Activated T-cell treated with anti-CD3 and anti-CD28 coated beads for 4 hours (primary cell): ENCODE results near the gene ZNF630.
A peak's percentile ranks its signal among the peaks of the same experiment; 100 is the strongest.
"Not testable (repeated sequence)": the region's sequence is repeated elsewhere in the genome, so short reads cannot be mapped to it uniquely, and the experiment has no call there.

Experiments used
- DNase-seq: peaks from one replicate; pipeline ENCODE4 v3.0.0-alpha.2; 2020

The ZNF630 gene

DNA sequence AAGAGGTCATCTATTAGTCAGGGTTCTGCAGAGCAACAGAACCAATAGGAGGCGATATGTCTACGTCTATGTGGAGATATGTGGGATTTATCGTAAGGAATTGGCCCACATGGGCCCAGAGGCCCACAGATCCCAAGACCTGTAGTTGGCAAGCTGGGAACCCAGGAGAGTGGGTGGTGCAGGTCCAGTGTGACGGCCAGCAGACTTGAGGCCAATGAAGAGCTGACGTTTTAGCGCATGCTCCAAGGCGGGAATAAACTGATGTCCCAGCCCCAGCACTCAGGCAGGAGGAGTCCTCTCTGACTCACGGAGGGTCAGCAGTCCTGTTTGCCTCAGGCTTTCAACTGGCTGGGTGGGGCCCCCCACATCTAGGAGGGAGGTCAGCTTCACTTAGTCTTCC lies 43.3 kb downstream of the ZNF630 start:
- no peak for DNase-seq

DNA sequence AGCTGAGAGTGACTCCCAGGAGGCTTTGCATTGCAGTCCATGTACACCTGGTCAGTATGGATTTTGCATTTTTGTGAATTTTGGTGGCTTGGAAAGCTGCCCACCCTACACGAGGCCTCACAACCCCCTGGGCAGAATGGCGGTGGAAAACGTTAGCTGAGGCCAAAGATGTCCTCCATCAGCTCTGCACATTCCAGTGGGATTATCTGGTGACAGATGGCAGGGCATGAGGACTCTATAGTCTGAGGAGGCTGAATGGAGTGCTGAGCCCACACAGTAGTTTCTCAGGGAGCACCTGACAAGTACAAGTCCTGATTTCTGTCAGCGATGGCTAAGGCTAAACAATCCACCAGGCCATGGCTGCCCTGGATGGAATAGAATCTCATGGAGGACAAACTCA lies 43.9 kb downstream of the ZNF630 start:
- DNase-seq: not testable (repeated sequence)

DNA sequence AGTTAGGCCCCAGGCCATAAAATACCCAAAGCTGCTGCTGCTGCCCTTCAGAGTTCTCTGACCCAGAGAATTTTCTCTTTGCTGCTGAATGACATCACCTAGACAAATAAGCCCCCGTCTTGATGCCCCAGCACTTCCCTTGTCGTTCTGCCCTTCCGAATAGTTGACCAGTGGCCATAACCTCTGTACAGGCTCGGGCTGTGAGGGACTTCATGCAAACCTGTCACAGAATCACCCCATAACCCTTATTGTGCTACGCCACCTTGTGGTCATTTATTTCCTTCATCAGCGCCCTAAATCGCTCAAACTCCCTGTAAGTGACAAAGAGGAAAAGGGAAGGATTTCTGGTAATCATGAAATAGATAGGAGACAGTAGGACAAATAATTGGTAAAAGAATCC lies 45.9 kb downstream of the ZNF630 start:
- DNase-seq: peak; percentile 19

DNA sequence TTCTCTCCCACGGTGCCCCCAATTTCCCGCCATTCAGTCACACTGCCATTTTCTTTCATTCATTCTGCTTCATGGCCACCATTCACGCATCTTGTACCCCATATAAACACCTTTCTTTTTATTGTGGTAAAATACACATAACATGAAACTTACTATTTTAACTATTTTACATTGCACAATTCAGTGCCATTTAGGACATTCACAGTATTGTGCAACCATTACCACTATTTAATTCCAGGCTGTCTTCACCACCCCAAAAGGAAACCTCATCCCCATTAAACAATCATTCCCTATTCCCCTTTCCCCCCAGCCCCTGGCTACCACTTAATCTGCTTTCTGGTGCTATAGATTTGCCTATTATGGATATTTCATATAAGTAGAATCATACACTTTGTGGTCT lies 48.7 kb downstream of the ZNF630 start:
- no peak for DNase-seq

DNA sequence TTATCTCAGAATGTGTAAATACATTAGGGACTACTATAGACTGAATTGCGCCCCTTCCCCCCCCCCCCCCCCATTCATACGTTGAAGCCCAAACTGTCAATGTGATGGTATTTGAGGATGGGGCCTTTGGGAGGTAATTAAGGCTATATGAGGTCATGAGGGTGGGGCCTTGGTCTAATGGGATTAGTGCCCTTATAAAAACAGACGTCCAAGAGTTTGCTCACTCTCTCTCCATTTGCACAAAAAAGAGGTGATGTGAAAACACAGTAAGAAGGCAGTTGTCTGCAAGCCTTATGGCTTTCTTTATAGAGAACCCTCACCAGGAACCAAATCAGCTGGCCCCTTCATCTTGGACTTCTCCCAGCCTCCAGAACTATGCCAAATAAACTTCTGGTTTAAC lies 49.3 kb downstream of the ZNF630 start:
- no peak for DNase-seq

DNA sequence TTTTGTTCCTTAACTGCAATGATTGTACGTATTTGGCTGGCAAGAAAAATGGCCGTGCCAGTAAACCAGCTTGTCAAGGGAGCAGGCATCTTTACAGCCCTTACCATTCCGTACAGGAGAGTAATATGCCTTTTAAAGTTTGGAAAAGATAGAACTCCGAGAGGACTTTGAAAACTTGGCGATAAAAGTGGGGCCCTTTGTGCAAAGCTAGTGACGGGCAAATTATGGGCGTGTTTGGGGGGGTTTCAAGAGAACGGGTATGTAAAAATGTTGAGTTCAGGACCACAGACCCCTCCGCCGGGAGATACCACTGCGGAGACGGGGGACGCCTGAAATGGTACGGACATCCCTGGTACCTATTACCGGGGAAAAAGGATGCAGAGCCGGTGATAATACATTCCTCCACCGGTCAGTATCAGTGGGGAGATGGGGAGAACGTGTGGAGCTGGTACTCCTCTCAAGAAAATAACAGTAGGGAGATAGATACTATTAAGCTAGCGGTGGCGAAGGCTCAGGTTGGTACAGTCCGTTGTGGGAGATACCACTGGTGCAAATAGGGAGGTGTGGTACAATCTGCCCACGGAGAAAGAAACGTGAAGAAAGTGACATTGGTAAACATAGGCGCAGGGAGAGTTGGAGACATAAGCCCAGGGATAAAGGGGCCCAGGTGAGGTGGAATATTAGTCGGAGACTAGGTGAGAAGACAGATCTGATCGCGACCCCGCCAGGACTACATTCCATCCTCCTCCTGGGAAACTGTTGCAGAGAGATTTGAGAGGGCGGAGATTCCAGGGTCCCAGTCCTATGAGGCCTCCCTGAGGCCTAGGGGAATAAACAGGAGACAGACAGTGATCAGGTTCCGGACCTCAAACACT lies 50.2 kb downstream of the ZNF630 start:
- peak; percentile 62 for DNase-seq

DNA sequence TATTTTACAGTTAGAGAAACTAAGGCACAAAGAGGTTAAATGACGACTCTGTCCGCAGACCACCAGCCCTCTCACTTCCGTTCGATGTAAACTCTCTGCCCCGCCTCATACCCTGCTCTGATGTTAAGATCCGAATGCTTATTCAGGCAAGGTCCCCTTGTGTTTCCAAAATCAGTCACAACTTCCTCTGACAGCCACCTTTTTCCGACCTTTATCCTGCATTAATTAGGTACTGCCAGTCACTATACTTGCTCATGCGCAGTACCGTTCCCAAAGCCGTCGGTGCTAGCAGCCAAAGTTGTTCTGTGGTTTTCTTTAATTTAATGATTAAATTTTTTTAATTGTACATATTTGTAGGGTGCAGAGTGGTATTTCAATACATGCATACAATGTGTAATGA lies 51.0 kb downstream of the ZNF630 start:
- peak; percentile 7 for DNase-seq

DNA sequence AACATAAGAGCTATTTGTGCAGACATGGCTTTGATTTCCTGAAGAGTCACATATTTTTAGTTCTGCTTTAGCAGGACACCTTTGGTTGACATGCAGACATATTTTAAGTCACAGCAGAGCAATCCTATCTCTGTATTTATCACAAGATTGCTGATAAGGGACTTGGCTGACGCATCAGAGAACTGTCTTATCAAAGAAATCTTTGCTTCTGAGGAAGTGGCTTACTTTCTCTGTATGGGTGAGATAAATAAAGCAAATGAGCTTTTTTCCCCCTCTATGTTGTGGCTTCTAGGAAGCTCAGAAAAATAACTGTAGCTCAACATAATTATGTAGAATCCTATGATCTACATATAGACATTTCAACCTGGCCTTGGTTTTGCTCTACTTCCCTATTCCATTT lies 51.5 kb downstream of the ZNF630 start:
- not testable (repeated sequence) for DNase-seq

DNA sequence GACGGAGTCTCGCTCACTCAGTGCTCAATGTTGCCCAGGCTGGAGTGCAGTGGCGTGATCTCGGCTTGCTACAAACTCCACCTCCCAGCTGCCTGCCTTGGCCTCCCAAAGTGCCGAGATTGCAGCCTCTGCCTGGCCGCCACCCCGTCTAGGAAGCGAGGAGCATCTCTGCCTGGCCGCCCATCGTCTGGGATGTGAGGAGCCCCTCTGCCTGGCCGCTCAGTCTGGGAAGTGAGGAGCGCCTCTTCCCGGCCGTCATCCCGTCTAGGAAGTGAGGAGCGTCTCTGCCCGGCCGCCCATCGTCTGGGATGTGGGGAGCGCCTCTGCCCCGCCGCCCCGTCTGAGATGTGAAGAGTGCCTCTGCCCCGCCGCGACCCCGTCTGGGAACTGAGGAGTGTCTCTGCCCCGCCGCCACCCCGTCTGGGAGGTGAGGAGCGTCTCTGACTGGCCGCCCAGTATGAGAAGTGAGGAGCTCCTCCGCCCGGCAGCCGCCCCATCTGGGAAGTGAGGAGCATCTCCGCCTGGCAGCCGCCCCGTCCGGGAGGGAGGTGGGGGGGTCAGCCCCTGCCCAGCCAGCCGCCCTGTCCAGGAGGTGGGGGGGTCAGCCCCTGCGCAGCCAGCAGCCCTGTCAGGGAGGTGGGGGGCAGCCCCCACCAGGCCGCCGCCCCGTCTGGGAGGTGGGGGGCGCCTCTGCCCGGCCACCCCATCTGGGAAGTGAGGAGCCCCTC lies 54.7 kb downstream of the ZNF630 start:
- not testable (repeated sequence) for DNase-seq

DNA sequence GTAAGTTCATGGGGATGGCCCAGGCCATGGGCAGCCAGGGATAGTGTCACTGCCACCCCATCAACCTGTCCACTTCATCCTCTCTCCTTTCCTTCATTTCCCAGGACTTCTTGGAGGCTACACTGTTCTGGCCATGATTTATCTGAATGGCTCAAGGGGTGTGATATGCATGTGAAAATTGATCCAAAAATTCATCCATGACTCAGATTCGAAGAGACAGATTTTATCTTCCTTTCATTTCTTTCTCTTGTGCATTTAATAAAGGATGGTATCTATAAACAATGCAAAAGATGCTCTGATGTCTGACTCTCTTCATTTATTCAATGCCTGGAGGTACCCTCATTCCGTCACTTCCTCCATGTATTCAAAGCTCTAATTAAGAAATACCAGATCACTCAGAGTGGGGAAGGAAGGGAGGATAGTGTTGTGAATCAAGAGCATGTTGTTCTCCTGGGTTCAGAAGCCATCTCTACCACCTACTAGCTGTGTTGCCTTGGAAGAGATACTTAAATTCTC lies 61.9 kb downstream of the ZNF630 start:
- DNase-seq: not testable (repeated sequence)
